ENCODE measurements around the gene CFAP74.

Gene CFAP74

DNA sequence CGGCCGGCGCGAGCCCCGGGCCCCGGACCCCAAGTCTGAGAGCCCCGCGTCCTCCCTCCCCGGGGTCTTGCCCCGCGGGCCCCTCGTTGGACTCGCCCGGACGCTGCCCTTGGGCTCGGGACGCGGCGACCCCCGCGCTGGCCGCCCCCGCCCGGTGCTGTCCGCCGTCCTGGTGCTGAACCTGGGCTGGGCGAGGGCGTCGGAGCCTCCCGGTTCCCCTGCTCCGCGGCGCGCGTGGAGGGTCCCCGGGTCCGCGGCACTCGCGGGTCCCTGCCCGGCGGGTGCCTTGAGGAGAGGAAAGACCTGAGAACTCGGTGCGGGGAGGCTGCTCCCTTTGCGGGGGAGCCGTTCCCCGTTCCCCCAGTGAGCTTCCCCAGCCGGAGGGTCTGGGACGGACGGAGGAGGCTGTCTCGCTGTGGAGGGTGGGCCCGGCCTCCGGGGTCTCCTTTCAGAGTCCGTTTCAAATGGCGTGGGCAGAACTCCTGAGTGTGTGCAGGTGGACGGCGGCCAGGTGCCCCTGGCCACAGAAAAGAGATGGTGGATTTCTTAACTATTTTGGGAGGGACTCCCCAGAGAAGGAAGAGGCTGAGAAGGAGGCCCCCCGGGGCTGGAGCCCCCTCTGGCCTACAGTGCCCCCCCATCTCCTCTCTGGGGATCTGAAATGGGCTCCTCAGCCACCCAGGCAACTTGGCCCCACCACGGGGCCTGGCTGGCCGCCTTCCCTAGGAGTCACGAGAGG, 16.2 kb upstream of the CFAP74 start:
- TF ChIP-seq, protein P1, sequence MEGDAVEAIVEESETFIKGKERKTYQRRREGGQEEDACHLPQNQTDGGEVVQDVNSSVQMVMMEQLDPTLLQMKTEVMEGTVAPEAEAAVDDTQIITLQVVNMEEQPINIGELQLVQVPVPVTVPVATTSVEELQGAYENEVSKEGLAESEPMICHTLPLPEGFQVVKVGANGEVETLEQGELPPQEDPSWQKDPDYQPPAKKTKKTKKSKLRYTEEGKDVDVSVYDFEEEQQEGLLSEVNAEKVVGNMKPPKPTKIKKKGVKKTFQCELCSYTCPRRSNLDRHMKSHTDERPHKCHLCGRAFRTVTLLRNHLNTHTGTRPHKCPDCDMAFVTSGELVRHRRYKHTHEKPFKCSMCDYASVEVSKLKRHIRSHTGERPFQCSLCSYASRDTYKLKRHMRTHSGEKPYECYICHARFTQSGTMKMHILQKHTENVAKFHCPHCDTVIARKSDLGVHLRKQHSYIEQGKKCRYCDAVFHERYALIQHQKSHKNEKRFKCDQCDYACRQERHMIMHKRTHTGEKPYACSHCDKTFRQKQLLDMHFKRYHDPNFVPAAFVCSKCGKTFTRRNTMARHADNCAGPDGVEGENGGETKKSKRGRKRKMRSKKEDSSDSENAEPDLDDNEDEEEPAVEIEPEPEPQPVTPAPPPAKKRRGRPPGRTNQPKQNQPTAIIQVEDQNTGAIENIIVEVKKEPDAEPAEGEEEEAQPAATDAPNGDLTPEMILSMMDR (IDR thresholded peaks at IDR 0.05; ENCODE audit: borderline replicate concordance, insufficient read depth, low read depth, low read length) = no peak
- no peak overlapping the region for H3K4me3 ChIP-seq (ENCODE audit: low read depth, low read length)

DNA sequence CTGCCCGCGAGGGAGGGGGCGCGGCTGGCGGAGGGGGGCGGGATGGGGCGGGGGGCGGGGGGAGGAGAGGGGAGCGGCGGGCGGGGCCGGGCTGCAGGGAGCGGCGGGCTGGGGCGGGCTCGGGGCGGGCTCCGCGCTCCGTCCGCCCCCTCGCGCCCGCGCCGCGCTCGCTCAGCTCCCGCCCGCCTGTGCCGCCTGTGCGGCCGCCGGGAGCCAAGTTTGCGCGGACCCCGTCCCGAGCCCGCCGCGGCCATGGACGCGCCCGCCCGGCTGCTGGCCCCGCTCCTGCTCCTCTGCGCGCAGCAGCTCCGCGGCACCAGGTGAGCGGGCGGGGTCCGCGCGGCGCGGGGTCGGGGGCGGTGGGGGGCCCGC, 15.6 kb upstream of the CFAP74 start, which contains the start of gene GABRD:
Gene GABRD (plus strand): TSS at position 174 of the 372 bp plus-strand sequence. CDS start 79 bp downstream, at position 253.
- TF ChIP-seq, protein P1 (IDR thresholded peaks at IDR 0.05; ENCODE audit: borderline replicate concordance, insufficient read depth, low read depth, low read length) = no peak
- H3K4me3 ChIP-seq (ENCODE audit: low read depth, low read length) = no peak within 1 kb of the TSS

DNA sequence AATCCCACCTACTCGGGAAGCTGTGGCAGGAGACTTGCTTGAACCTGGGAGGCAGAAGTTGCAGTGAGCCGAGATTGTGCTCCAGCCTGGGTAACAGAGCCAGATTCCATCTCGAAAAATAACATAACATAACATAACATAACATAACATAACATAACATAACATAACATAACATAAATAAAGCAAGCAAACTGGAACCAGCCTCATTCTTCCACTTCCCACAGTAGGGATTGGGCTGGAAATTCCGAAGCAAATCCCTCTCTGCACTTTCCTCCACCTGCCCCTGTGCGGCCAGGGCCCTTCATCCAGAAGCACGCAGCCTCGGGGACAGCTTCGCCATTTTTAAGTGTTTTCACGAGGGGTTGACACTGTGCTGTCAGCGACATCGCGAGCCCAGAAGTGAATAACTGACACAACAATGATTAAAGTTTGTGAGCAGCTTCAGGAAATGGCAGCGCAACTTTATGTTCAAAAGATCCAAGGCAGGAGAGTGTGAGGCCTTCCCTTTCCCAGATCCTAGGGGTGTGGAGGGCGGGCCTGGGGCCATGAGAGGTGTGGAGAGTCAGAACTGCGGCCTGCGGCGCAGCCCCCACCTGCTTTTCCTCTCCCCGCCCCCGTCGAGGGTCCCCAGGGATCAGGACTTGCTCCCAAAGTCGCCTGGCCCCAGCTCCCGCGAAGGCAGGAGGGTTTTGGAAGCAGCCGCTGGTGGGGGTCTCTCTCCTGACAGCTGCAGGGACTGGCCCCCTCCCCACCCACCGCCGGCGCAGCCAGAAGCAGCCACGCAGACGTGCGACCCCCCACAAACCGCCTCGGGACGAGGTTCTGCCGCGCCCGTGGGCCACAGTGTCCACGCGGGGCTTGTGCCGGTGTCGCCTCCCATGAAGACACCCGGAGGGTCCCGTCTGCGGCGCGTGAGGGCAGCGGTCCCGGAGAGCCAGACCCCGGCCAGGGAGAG, 14.9 kb upstream of the CFAP74 start:
- TF ChIP-seq, protein P1 (IDR thresholded peaks at IDR 0.05; ENCODE audit: borderline replicate concordance, insufficient read depth, low read depth, low read length) = no peak

DNA sequence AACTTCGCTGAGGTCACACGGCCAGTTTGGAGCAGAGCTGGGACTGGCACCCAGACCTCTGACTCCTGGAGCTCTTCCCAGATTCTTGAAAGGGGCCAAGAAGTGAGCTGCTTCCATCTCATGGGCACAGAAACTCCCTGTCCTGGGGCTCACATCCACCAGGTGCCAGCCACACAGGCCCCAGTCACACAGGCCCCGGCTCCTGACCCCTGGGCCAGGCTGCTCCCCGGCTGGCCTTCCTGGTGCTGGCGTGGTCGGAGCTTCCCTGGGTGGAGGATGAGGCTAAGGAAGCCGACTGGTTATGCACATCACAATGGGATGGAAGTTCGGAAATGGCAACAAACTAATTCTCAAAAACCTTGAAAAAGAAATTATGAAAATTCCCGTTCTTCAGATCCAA, 12.5 kb upstream of the CFAP74 start:
- H3K4me3 ChIP-seq (ENCODE audit: low read depth, low read length) = no peak overlapping the region
- TF ChIP-seq, protein P1 (IDR thresholded peaks at IDR 0.05; ENCODE audit: borderline replicate concordance, insufficient read depth, low read depth, low read length) = no peak

More for the DNA sequence above, 14.9 kb upstream of the CFAP74 start:
- no peak overlapping the region for H3K4me3 ChIP-seq (ENCODE audit: low read depth, low read length)

DNA sequence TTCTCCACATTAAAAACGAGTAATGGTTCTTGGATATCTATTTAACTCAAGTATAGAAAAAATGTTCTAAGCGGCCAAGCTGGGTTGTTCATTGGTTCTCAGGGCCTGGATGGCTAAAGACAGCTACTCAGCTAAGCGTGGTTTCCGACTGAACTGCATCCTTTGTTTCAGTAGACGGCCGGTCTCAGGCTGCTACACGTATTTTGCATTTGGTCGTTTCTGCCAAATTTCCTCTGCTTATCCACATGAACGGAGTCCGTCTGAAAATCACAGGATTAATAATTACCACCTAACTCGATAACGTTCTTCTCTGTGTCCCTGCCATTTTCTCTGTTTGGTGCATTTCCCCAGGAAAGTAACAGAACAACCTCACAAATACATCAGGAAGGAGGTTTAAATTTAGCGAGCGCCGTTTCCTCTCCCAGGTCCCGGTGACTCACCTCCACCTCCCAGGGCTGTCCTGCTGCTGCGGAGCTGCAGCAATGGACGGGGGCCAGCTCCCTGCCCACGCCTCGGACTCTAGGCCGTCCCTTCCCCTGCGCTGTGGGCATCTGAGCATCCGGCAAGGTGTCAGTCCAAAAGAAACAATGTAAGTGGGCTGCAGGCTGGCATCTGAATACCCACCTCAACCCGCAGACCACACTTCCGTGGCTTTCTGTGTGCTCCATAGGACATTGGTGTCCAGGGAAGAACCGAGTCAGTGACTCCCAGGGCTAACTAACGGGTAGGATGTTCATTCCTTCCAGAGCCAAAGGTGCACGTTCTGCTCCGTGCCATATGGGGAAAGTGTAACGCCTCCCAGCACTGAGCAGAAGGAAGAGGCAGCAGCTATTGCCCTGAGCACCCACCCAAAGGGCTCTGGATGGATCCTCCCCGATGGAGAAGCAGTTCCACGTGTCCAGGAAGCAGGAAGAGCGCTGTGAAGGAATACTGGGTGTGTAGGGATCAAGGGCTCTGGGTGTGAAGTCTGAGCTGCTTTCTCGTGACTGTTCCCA, 11.5 kb upstream of the CFAP74 start:
- TF ChIP-seq, protein P1 (IDR thresholded peaks at IDR 0.05; ENCODE audit: borderline replicate concordance, insufficient read depth, low read depth, low read length) = no peak
- no peak overlapping the region for H3K4me3 ChIP-seq (ENCODE audit: low read depth, low read length)

DNA sequence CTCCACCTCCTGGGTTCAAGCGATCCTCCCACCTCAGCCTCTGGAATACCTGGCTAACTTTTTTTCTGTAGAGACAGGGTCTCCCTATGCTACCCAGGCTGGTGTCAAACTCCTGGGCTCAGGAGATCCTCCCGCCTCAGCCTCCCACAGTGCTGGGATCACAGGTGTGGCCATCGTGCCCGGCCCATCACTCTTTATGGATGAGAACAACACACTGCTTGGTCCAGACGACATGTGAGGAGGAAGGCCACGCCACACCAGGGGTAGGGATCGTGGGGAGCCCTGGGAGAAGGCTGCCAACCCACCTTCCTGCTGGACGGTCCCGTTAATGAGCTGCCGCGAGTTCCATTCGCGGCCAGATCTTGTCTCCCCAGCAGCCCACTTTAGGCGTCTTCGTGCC, 10.6 kb upstream of the CFAP74 start:
- TF ChIP-seq, protein P1 (IDR thresholded peaks at IDR 0.05; ENCODE audit: borderline replicate concordance, insufficient read depth, low read depth, low read length) = no peak
- no peak overlapping the region for H3K4me3 ChIP-seq (ENCODE audit: low read depth, low read length)
